ENCODE measurements around the gene RABL6. TPM values are rescaled to one million over a fixed set of nuclear protein-coding genes. Genes with fewer than 3 reads are reported as not detected.
"Not testable (repeated sequence)": the region's sequence is repeated elsewhere in the genome, so short reads cannot be mapped to it uniquely, and the experiment has no call there.

Gene RABL6
- total RNA-seq, 1 donor from 2014 or later: 69.4 TPM

GRCh38 chr9:136786451-136786850 is 21.3 kb upstream of the RABL6 start:
- no peaks in the 10 kb centered on the region for H4K20me1 ChIP-seq (ENCODE audit: insufficient read depth, low read length)
- H3K36me3 ChIP-seq (ENCODE audit: insufficient read depth, low read length): no peaks in the 10 kb centered on the region
- peaks cover 8% of the 10 kb centered on the region for H3K27me3 Mint-ChIP-seq (ENCODE audit: low read depth, unreplicated experiment)
- H3K4me3 Mint-ChIP-seq (ENCODE audit: unreplicated experiment): no peak overlapping the region
- H3K4me2 ChIP-seq (ENCODE audit: low read length): no peak overlapping the region
- no peak overlapping the region for H3K9ac ChIP-seq (ENCODE audit: low read length)
- no peaks in the 10 kb centered on the region for H3K9me3 ChIP-seq (ENCODE audit: insufficient read depth, low read depth, low read length)
- H3K27me3 ChIP-seq (ENCODE audit: insufficient read depth, low read length): peaks cover 6% of the 10 kb centered on the region
- peaks cover under 1% of the 10 kb centered on the region for H3K79me2 ChIP-seq (ENCODE audit: insufficient read depth, low read length)
- H3K27ac ChIP-seq (ENCODE audit: low read depth, low read length): no peak overlapping the region
- no peak for DNase-seq (ENCODE audit: low read depth)
- H3K4me3 ChIP-seq (ENCODE audit: insufficient read depth, low read depth, low read length): no peak overlapping the region
- FAIRE-seq: no peak
- TF ChIP-seq CTCF (IDR thresholded peaks at IDR 0.05; ENCODE audit: insufficient read depth, low read depth, low read length): no peak
- no peak for TF ChIP-seq EZH2 (IDR thresholded peaks at IDR 0.05; ENCODE audit: insufficient read depth, low read length)
- H3K4me1 ChIP-seq (ENCODE audit: insufficient read depth, low read length): peaks cover 3% of the 10 kb centered on the region
- no peak overlapping the region for H2AFZ ChIP-seq (ENCODE audit: low read depth, low read length)
- no peaks in the 10 kb centered on the region for H3K4me1 Mint-ChIP-seq (ENCODE audit: low read depth, unreplicated experiment)
- no peaks in the 10 kb centered on the region for H3K9me3 Mint-ChIP-seq (ENCODE audit: unreplicated experiment)
- H3K27ac Mint-ChIP-seq (ENCODE audit: unreplicated experiment): no peak overlapping the region
- no peaks in the 10 kb centered on the region for H3K36me3 Mint-ChIP-seq (ENCODE audit: low read depth, unreplicated experiment)

- not testable (repeated sequence) for H3K4me3 Mint-ChIP-seq (ENCODE audit: unreplicated experiment); H3K4me1 Mint-ChIP-seq (ENCODE audit: low read depth, unreplicated experiment)
Measured at GRCh38 chr9:136786983-136787382, 20.8 kb upstream of the RABL6 start.

GRCh38 chr9:136787690-136788400 is 19.9 kb upstream of the RABL6 start:
- peaks cover 9% of the 10 kb centered on the region for H3K79me2 ChIP-seq (ENCODE audit: insufficient read depth, low read length)
- no peaks in the 10 kb centered on the region for H3K36me3 ChIP-seq (ENCODE audit: insufficient read depth, low read length)
- no peaks in the 10 kb centered on the region for H3K9me3 ChIP-seq (ENCODE audit: insufficient read depth, low read depth, low read length)
- peak overlapping the region; percentile 58 for H3K4me2 ChIP-seq (ENCODE audit: low read length)
- no peaks in the 10 kb centered on the region for H3K9me3 Mint-ChIP-seq (ENCODE audit: unreplicated experiment)
- H3K27me3 Mint-ChIP-seq (ENCODE audit: low read depth, unreplicated experiment): peaks cover 1% of the 10 kb centered on the region
- no peak overlapping the region for H2AFZ ChIP-seq (ENCODE audit: low read depth, low read length)
- FAIRE-seq: no peak
- DNase-seq (ENCODE audit: low read depth): no peak
- peaks cover 12% of the 10 kb centered on the region for H4K20me1 ChIP-seq (ENCODE audit: insufficient read depth, low read length)
- peaks cover 2% of the 10 kb centered on the region for H3K36me3 Mint-ChIP-seq (ENCODE audit: low read depth, unreplicated experiment)
- H3K4me1 Mint-ChIP-seq (ENCODE audit: low read depth, unreplicated experiment): no peaks in the 10 kb centered on the region
- no peak overlapping the region for H3K27ac Mint-ChIP-seq (ENCODE audit: unreplicated experiment)
- peaks cover 13% of the 10 kb centered on the region for H3K4me1 ChIP-seq (ENCODE audit: insufficient read depth, low read length)
- H3K4me3 Mint-ChIP-seq (ENCODE audit: unreplicated experiment): peak overlapping the region; percentile 50
- H3K27ac ChIP-seq (ENCODE audit: low read depth, low read length): no peak overlapping the region
- TF ChIP-seq CTCF (IDR thresholded peaks at IDR 0.05; ENCODE audit: insufficient read depth, low read depth, low read length) (peak; percentile 74), EZH2 (IDR thresholded peaks at IDR 0.05; ENCODE audit: insufficient read depth, low read length) (no peak)
- no peak overlapping the region for H3K9ac ChIP-seq (ENCODE audit: low read length)
- H3K4me3 ChIP-seq (ENCODE audit: insufficient read depth, low read depth, low read length): no peak overlapping the region
- H3K27me3 ChIP-seq (ENCODE audit: insufficient read depth, low read length): peaks cover 6% of the 10 kb centered on the region

More at GRCh38 chr9:136786983-136787382, 20.8 kb upstream of the RABL6 start:
- H3K36me3 ChIP-seq (ENCODE audit: insufficient read depth, low read length); H2AFZ ChIP-seq (ENCODE audit: low read depth, low read length); H3K9me3 Mint-ChIP-seq (ENCODE audit: unreplicated experiment); H3K27ac Mint-ChIP-seq (ENCODE audit: unreplicated experiment); H4K20me1 ChIP-seq (ENCODE audit: insufficient read depth, low read length); H3K27ac ChIP-seq (ENCODE audit: low read depth, low read length); H3K9ac ChIP-seq (ENCODE audit: low read length); H3K27me3 Mint-ChIP-seq (ENCODE audit: low read depth, unreplicated experiment); H3K36me3 Mint-ChIP-seq (ENCODE audit: low read depth, unreplicated experiment); H3K4me2 ChIP-seq (ENCODE audit: low read length); H3K4me1 ChIP-seq (ENCODE audit: insufficient read depth, low read length); H3K79me2 ChIP-seq (ENCODE audit: insufficient read depth, low read length); H3K27me3 ChIP-seq (ENCODE audit: insufficient read depth, low read length); H3K4me3 ChIP-seq (ENCODE audit: insufficient read depth, low read depth, low read length); FAIRE-seq; H3K9me3 ChIP-seq (ENCODE audit: insufficient read depth, low read depth, low read length); DNase-seq (ENCODE audit: low read depth): not testable (repeated sequence)

- H3K9me3 ChIP-seq (ENCODE audit: insufficient read depth, low read depth, low read length); H3K9me3 Mint-ChIP-seq (ENCODE audit: unreplicated experiment); H3K36me3 Mint-ChIP-seq (ENCODE audit: low read depth, unreplicated experiment); H3K27me3 Mint-ChIP-seq (ENCODE audit: low read depth, unreplicated experiment); DNase-seq (ENCODE audit: low read depth); H3K27ac ChIP-seq (ENCODE audit: low read depth, low read length); H3K27me3 ChIP-seq (ENCODE audit: insufficient read depth, low read length); H3K4me2 ChIP-seq (ENCODE audit: low read length); H3K79me2 ChIP-seq (ENCODE audit: insufficient read depth, low read length); H2AFZ ChIP-seq (ENCODE audit: low read depth, low read length); H3K4me1 Mint-ChIP-seq (ENCODE audit: low read depth, unreplicated experiment); H3K4me3 ChIP-seq (ENCODE audit: insufficient read depth, low read depth, low read length); H3K36me3 ChIP-seq (ENCODE audit: insufficient read depth, low read length); FAIRE-seq; H3K27ac Mint-ChIP-seq (ENCODE audit: unreplicated experiment); H3K4me3 Mint-ChIP-seq (ENCODE audit: unreplicated experiment); H3K9ac ChIP-seq (ENCODE audit: low read length): not testable (repeated sequence)
- Histone ChIP-seq H3K4me1 (ENCODE audit: insufficient read depth, low read length) (peaks cover 13% of the 10 kb centered on the region), H4K20me1 (ENCODE audit: insufficient read depth, low read length) (peaks cover 17% of the 10 kb centered on the region)
Measured at GRCh38 chr9:136788644-136789522, 18.9 kb upstream of the RABL6 start.
